ENCODE measurements around the gene PYROXD2. TPM values are rescaled to one million over a fixed set of nuclear protein-coding genes. Genes with fewer than 3 reads are reported as not detected.

The PYROXD2 gene
- total and polyA plus RNA-seq, 2 of the 13 experiments (the other 11 are each of a cell fraction or from before 2014, with no cell fraction given): 2.0 to 6.2 TPM

DNA sequence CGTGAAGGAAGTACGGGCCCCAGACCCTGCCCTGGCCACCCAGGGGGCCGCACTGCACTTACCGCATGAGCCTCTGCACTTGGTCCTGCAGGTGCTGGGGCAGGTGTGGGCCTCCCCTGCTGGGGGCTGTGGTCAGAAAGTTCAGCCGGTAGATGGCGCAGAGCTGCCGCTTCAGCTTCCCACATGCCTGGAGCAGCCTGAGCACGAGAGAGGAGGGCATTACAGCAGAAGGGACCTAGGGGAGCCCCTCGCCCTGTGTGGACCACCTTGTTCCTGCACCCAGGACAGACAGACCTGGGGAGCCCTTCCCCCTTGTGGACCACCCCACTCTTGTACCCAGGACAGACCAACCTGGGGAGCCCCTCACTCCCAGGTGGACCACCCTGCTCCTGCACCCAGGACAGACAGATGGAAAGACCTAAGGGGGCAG is 8.7 kb upstream of the PYROXD2 start (continued):
- TF ChIP-seq SKI (IDR thresholded peaks at IDR 0.05; ENCODE audit: partially characterized antibody) (no peak), AGO2 (optimal IDR thresholded peaks at IDR 0.05; ENCODE audit: low read depth, low read length) (peak; percentile 43), NFKBIZ (CRISPR knock-in tag; IDR thresholded peaks at IDR 0.05) (no peak), ARNT (IDR thresholded peaks at IDR 0.05) (no peak), RXRB (CRISPR knock-in tag; IDR thresholded peaks at IDR 0.05; ENCODE audit: borderline replicate concordance) (0 out of 2 replicates have a peak, but pooled peaks have one; percentile 20), PHF8 (CRISPR knock-in tag; IDR thresholded peaks at IDR 0.05) (0 out of 2 replicates have a peak, but pooled peaks have one; percentile 24), TFDP1 (CRISPR knock-in tag; IDR thresholded peaks at IDR 0.05; ENCODE audit: borderline replicate concordance) (peak; percentile 67; the same call in 1 of the 2 replicates), NCOA5 (CRISPR knock-in tag; IDR thresholded peaks at IDR 0.05) (no peak), CBFB (CRISPR knock-in tag; IDR thresholded peaks at IDR 0.05) (0 out of 2 replicates have a peak, but pooled peaks have one; percentile 36), SRSF4 (IDR thresholded peaks at IDR 0.05; ENCODE audit: low read depth, low read length, poor library complexity, severe bottlenecking) (no peak), ZFX (CRISPR knock-in tag; IDR thresholded peaks at IDR 0.05; ENCODE audit: low read depth) (peak; percentile 45; the same call in 1 of the 2 replicates), PATZ1 (CRISPR knock-in tag; IDR thresholded peaks at IDR 0.05) (peak; percentile 46; the same call in 1 of the 2 replicates), ZNF225 (CRISPR knock-in tag; IDR thresholded peaks at IDR 0.05) (peak; percentile 70; the same call in 1 of the 2 replicates), MAZ (IDR thresholded peaks at IDR 0.05; ENCODE audit: borderline replicate concordance, low read depth, low read length) (0 out of 2 replicates have a peak, but pooled peaks have one; percentile 22), MAZ (CRISPR knock-in tag; IDR thresholded peaks at IDR 0.05; ENCODE audit: low read depth) (no peak), HDAC2 (CRISPR knock-in tag; IDR thresholded peaks at IDR 0.05) (no peak), MXD1 (CRISPR knock-in tag; IDR thresholded peaks at IDR 0.05) (peak; percentile 49; the same call in 1 of the 2 replicates)
- TF ChIP-seq, protein P1, sequence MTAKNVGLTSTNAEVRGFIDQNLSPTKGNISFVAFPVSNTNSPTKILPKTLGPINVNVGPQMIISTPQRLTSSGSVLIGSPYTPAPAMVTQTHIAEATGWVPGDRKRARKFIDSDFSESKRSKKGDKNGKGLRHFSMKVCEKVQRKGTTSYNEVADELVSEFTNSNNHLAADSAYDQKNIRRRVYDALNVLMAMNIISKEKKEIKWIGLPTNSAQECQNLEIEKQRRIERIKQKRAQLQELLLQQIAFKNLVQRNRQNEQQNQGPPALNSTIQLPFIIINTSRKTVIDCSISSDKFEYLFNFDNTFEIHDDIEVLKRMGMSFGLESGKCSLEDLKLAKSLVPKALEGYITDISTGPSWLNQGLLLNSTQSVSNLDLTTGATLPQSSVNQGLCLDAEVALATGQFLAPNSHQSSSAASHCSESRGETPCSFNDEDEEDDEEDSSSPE (CRISPR knock-in tag; IDR thresholded peaks at IDR 0.05): peak; percentile 46; the same call in 1 of the 2 replicates
- TF ChIP-seq, protein P2, sequence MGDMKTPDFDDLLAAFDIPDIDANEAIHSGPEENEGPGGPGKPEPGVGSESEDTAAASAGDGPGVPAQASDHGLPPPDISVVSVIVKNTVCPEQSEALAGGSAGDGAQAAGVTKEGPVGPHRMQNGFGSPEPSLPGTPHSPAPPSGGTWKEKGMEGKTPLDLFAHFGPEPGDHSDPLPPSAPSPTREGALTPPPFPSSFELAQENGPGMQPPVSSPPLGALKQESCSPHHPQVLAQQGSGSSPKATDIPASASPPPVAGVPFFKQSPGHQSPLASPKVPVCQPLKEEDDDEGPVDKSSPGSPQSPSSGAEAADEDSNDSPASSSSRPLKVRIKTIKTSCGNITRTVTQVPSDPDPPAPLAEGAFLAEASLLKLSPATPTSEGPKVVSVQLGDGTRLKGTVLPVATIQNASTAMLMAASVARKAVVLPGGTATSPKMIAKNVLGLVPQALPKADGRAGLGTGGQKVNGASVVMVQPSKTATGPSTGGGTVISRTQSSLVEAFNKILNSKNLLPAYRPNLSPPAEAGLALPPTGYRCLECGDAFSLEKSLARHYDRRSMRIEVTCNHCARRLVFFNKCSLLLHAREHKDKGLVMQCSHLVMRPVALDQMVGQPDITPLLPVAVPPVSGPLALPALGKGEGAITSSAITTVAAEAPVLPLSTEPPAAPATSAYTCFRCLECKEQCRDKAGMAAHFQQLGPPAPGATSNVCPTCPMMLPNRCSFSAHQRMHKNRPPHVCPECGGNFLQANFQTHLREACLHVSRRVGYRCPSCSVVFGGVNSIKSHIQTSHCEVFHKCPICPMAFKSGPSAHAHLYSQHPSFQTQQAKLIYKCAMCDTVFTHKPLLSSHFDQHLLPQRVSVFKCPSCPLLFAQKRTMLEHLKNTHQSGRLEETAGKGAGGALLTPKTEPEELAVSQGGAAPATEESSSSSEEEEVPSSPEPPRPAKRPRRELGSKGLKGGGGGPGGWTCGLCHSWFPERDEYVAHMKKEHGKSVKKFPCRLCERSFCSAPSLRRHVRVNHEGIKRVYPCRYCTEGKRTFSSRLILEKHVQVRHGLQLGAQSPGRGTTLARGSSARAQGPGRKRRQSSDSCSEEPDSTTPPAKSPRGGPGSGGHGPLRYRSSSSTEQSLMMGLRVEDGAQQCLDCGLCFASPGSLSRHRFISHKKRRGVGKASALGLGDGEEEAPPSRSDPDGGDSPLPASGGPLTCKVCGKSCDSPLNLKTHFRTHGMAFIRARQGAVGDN (CRISPR knock-in tag; IDR thresholded peaks at IDR 0.05): peak; percentile 91
